PC-3 (cell line): ENCODE data around the gene KCNH1. TPM values are rescaled to one million over a fixed set of nuclear protein-coding genes. Genes with fewer than 3 reads are reported as not detected.

Source experiments
- ATAC-seq: fragments of 200-7000 bp; cut with Tn5 transposase; 2 replicates; pipeline ENCODE4 v1.9.1; 2020; ENCODE audit warnings: mild to moderate bottlenecking, moderate library complexity
- BruUV-seq: library from RNA; stranded (reverse); fragments of 400-500 nt; replicated peaks from 2 replicates; lab custom pipeline; 2021; lab: Mats Ljungman, UMichigan
- CTCF ChIA-PET: fragments of 300-600 bp; sonication (Branson Sonifier 250); formaldehyde crosslinking; loops from one replicate; lab custom pipeline; 2022; ENCODE audit warnings: antibody characterized with exemption; lab: Charles Lee
- POLR2A ChIA-PET: fragments of 300-600 bp; sonication (Branson Sonifier 250); formaldehyde crosslinking; loops from one replicate; lab custom pipeline; 2022; ENCODE audit warnings: antibody characterized with exemption; ENCODE audit not compliant: unreplicated experiment; lab: Charles Lee
- DNase-seq: peaks from one replicate; pipeline ENCODE4 v3.0.0-alpha.2; 2015
- H2AFZ ChIP-seq: fragments of 300-600 bp; sonication (generic); 2 replicates; pipeline ENCODE4 v1.6.0; 2016; ENCODE audit warnings: antibody characterized with exemption, low read length
- H3F3A ChIP-seq: fragments of 300-600 bp; sonication (generic); one replicate; pipeline ENCODE4 v1.6.0; 2017; ENCODE audit warnings: antibody characterized with exemption, low read length, control low read depth, mild to moderate bottlenecking; ENCODE audit not compliant: unreplicated experiment
- H3K27ac ChIP-seq: fragments of 300-600 bp; sonication (generic); 2 replicates; pipeline ENCODE4 v1.5.1; 2016; ENCODE audit warnings: mild to moderate bottlenecking, low read length
- H3K27me3 ChIP-seq: fragments of 300-600 bp; sonication (generic); 2 replicates; pipeline ENCODE4 v1.6.1; 2016; ENCODE audit warnings: low read length, mixed read lengths
- H3K36me3 ChIP-seq: fragments of 300-600 bp; sonication (generic); 2 replicates; pipeline ENCODE4 v1.6.1; 2016; ENCODE audit warnings: low read depth, mixed run types, low read length, mixed read lengths
- H3K4me1 ChIP-seq: fragments of 300-600 bp; sonication (generic); 2 replicates; pipeline ENCODE4 v1.5.1; 2016; ENCODE audit warnings: low read length; ENCODE audit not compliant: insufficient read depth
- H3K4me2 ChIP-seq: fragments of 300-600 bp; sonication (generic); 2 replicates; pipeline ENCODE4 v1.6.0; 2016; ENCODE audit warnings: low read length
- H3K4me3 ChIP-seq: fragments of 300-600 bp; sonication (generic); 2 replicates; pipeline ENCODE4 v1.5.1; 2016; ENCODE audit warnings: mild to moderate bottlenecking, low read length, mixed read lengths
- H3K79me2 ChIP-seq: fragments of 300-600 bp; sonication (generic); 2 replicates; pipeline ENCODE4 v1.6.1; 2017; ENCODE audit warnings: low read length, mixed read lengths
- H3K9ac ChIP-seq: fragments of 300-600 bp; sonication (generic); 2 replicates; pipeline ENCODE4 v1.6.0; 2016; ENCODE audit warnings: mild to moderate bottlenecking, low read length
- H3K9me2 ChIP-seq: fragments of 300-600 bp; sonication (generic); replicated peaks from 2 replicates; pipeline ENCODE4 v1.6.1; 2016; ENCODE audit warnings: mixed run types, low read length, mixed read lengths
- H3K9me3 ChIP-seq: fragments of 300-600 bp; sonication (generic); 2 replicates; pipeline ENCODE4 v1.6.1; 2016; ENCODE audit warnings: low read length, mixed read lengths
- H4K20me1 ChIP-seq: fragments of 300-600 bp; sonication (generic); 2 replicates; pipeline ENCODE4 v1.6.1; 2016; ENCODE audit warnings: low read length, mixed read lengths
- CTCF ChIP-seq: fragments of 300-600 bp; sonication (generic); conservative IDR thresholded peaks from 2 replicates; pipeline ENCODE4 v1.5.1; 2017; ENCODE audit warnings: antibody characterized with exemption, low read depth, mild to moderate bottlenecking, low read length
- EZH2 ChIP-seq: fragments of 300-600 bp; sonication (generic); IDR thresholded peaks from one replicate; pipeline ENCODE4 v1.6.1; 2017; ENCODE audit warnings: antibody characterized with exemption, mild to moderate bottlenecking, low read length; ENCODE audit not compliant: unreplicated experiment
- EZH2phosphoT487 ChIP-seq: fragments of 300-600 bp; sonication (generic); IDR thresholded peaks from 2 replicates; pipeline ENCODE4 v1.6.1; 2018; ENCODE audit warnings: mild to moderate bottlenecking, antibody characterized with exemption, low read length, borderline replicate concordance
- intact Hi-C: fragments of 100-400 bp; cut with micrococcal nuclease; formaldehyde crosslinking; loops from 2 replicates; pipeline ENCODE4 v1.9.0; 2023
- total RNA-seq: library from RNA; depleted of rRNA; stranded (reverse); fragments of >200 nt; gene quantifications from 2 replicates; pipeline ENCODE4 v1.2.3, GENCODE V29; 2014

The KCNH1 gene
- total RNA-seq, 1 experiment from 2014 or later = not detected

GRCh38 chr1:210853276-210853675 lies 280.7 kb downstream of the KCNH1 start:
- H3K4me3 ChIP-seq = no peak overlapping the region
- no peak for TF ChIP-seq CTCF
- no peak for TF ChIP-seq EZH2phosphoT487
- no peak for TF ChIP-seq EZH2
- no peak overlapping the region for H3K9ac ChIP-seq
- H4K20me1 ChIP-seq = no peaks in the 10 kb centered on the region
- no peak overlapping the region for H3K27ac ChIP-seq
- H3K4me1 ChIP-seq = no peaks in the 10 kb centered on the region
- no peaks in the 10 kb centered on the region for H3F3A ChIP-seq
- H2AFZ ChIP-seq = no peak overlapping the region
- H3K36me3 ChIP-seq = no peaks in the 10 kb centered on the region
- no peak for DNase-seq
- CTCF ChIA-PET = no interaction called here
- intact Hi-C loops = no loop called here
- no peaks in the 10 kb centered on the region for H3K9me3 ChIP-seq
- no peaks in the 10 kb centered on the region for H3K9me2 ChIP-seq
- ATAC-seq = no peak
- POLR2A ChIA-PET = no interaction called here
- H3K4me2 ChIP-seq = no peak overlapping the region
- BruUV-seq = no TSS peak
- H3K79me2 ChIP-seq = no peaks in the 10 kb centered on the region
- H3K27me3 ChIP-seq = no peaks in the 10 kb centered on the region

- Histone ChIP-seq H3K9ac (no peak overlapping the region), H3K27me3 (no peaks in the 10 kb centered on the region), H3F3A (no peaks in the 10 kb centered on the region), H3K36me3 (no peaks in the 10 kb centered on the region), H3K4me1 (no peaks in the 10 kb centered on the region), H3K4me2 (no peak overlapping the region), H3K27ac (no peak overlapping the region), H3K9me2 (no peaks in the 10 kb centered on the region), H2AFZ (no peak overlapping the region), H3K9me3 (no peaks in the 10 kb centered on the region), H4K20me1 (no peaks in the 10 kb centered on the region), H3K4me3 (no peak overlapping the region), H3K79me2 (no peaks in the 10 kb centered on the region)
- TF ChIP-seq CTCF = no peak
- TF ChIP-seq EZH2 = no peak
- TF ChIP-seq EZH2phosphoT487 = no peak
- intact Hi-C loops = no loop called here
- ChIA-PET POLR2A (no interaction called here), CTCF (no interaction called here)
- BruUV-seq = no TSS peak
- no peak for DNase-seq
- no peak for ATAC-seq
These were observed 283.4 kb downstream of the KCNH1 start for GRCh38 chr1:210850556-210850955.

GRCh38 chr1:210848474-210848873 lies 285.5 kb downstream of the KCNH1 start:
- Histone ChIP-seq H4K20me1 (no peaks in the 10 kb centered on the region), H2AFZ (no peak overlapping the region), H3K4me1 (no peaks in the 10 kb centered on the region), H3K4me2 (no peak overlapping the region), H3F3A (no peaks in the 10 kb centered on the region), H3K4me3 (no peak overlapping the region), H3K9me2 (no peaks in the 10 kb centered on the region), H3K36me3 (no peaks in the 10 kb centered on the region), H3K79me2 (no peaks in the 10 kb centered on the region), H3K27me3 (no peaks in the 10 kb centered on the region), H3K27ac (no peak overlapping the region), H3K9me3 (no peaks in the 10 kb centered on the region), H3K9ac (no peak overlapping the region)
- no peak for DNase-seq
- TF ChIP-seq EZH2phosphoT487 (no peak), CTCF (no peak), EZH2 (no peak)
- intact Hi-C loops = no loop called here
- ChIA-PET POLR2A (no interaction called here), CTCF (no interaction called here)
- no TSS peak for BruUV-seq
- no peak for ATAC-seq
